Measurements from ENCODE around the gene EXOC4.
"Not testable (repeated sequence)": the region's sequence is repeated elsewhere in the genome, so short reads cannot be mapped to it uniquely, and the experiment has no call there.

The EXOC4 gene

DNA sequence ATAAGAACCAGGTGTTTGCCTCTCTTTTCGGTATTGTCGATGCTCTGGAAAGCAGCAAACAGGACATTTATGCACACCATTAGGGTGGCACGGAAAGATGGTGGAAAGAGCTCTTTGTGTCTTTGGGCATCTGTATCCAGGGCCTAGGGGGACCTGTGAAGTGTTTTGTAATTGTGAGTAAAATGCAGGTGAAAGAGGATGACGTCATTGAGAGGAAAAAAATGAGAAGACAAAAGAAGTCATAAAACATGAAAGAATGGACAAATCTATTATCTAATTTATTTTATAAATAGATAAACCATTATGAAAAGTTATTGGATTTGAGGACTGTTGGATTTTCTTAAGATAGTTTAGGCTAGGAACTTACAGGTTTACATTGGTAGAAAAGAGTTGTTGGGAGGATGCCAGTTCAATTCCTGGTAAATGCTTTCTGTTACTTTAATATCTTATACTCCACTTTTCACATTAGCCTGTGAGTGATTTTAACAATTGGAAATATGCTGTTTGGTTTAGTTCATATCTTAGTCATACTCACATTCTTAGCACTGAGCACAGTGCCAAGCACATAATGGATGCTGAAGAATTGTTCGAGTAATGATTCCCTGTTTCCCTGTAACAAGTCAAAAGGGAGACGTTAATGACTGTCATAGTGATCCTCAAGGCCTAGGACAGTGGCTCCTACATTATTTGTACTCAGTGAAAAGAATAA lies 62.6 kb downstream of the EXOC4 start:
- DNase-seq (ENCODE audit: low read depth), result peak; percentile 15

DNA sequence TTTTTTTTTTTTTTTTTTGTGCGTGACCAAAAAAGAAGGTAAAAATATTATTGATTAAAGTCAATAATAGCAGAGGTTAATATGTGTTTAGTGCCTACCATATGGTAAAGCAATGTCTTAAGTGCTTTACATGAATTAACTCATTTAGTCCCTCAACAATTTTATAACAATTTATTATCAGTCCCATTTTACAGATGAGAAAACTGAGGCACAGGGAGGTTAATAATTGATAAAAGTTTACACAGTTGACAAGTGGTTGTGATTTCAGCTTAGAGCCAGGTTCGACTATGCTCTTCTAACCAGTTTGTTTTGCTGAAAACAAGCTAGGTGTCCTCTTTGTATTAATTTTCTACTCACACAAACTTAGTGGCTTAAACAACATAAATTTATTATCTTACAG lies 67.0 kb downstream of the EXOC4 start:
- DNase-seq (ENCODE audit: low read depth), result no peak

DNA sequence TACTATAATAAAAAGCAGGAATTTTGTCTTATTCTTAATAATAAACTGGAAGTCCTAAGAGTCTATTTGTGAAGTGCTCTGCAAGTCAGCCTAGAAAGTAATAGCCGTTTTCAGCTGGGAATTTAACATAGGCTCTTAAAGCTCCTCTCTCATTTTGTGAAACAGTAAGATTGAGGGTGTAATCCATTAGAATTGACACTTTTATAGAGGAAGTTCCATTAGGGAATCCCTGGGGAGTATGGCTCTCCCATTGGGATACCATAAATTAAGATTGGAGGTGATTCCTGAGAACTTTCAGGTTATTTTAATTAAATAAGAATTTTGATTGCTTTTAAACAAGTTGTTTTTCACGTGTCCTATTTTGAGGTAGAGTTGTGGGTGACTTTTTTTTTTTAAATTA lies 68.0 kb downstream of the EXOC4 start:
- no peak for DNase-seq (ENCODE audit: low read depth)

DNA sequence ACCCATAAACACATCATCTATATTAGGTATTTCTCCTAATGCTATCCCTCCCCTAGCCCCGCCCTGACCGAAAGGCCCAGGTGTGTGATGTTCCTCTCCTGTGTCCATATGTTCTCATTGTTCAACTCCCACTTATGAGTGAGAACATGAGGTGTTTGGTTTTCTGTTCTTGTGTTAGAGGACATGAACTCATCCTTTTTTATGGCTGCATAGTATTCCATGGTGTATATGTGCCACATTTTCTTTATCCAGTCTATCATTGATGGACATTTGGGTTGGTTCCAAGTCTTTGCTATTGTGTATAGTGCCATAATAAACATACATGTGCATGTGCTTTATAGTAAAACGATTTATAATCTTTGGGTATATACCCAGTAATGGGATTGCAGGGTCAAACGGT lies 68.5 kb downstream of the EXOC4 start:
- not testable (repeated sequence) for DNase-seq (ENCODE audit: low read depth)

DNA sequence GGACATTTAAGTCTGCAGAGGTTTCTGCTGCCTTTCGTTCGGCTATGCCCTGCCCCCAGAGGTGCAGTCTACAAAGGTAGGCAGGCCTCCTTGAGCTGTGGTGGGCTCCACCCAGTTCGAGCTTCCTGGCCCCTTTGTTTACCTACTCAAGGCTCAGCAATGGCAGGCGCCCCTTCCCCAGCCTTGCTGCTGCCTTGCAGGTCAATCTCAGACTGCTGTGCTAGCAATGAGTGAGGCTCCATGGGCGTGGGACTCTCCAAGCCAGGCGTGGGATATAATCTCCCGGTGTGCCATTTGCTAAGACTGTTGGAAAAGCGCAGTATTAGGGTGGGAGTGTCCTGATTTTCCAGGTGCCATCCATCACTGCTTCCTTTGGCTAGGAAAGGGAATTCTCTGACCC lies 73.9 kb downstream of the EXOC4 start:
- not testable (repeated sequence) for DNase-seq (ENCODE audit: low read depth)

DNA sequence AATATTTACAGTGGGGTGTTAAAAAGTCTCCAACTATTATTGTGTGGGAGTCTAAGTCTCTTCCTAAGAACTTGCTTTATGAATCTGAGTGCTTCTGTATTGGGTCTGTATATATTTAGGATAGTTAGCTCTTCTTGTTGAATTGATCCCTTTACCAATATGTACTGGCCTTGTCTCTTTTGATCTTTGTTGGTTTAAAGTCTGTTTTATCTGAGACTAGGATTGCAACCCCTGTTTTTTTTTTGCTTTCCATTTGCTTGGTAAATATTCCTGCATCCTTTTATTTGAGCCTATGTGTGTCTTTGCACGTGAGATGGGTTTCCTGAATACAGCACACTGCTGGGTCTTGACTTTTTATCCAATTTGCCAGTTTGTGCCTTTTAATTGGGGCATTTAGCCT lies 75.1 kb downstream of the EXOC4 start:
- not testable (repeated sequence) for DNase-seq (ENCODE audit: low read depth)

DNA sequence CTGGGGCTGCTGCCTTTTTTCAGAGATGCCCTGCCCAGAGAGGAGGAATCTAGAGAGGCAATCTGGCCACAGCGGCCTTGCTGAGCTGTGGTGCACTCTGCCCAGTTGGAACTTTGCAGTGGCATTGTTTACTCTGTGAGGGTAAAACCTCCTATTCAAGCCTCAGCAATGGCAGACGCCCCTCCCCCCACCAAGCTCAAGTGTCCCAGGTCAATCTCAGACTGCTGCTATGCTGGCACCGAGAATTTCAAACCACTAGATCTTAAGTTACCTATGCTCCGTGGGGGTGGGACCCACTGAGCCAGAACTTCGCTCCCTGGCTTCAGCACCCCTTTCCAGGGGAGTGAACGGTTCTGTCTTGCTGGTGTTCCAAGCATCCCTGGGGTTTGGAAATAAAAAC lies 77.2 kb downstream of the EXOC4 start:
- no peak for DNase-seq (ENCODE audit: low read depth)

DNA sequence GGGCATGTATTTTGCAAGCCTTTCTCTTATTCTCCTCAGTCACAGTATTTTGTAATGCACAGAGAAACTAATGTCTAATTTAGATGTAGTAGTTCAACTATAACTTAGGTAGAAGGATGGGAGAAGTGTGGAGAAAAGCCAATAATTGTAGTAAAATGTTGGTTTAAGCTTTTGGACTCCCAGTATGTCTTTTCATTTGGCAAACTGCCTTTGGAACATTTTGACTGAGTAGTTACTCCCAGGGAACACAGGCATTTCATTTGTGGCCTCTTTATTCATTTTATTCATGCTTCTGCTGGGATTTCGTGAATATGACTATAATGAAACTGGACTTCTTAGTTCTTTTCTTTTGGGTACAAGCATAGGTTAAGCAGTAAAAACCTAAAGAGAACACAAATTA lies 79.0 kb downstream of the EXOC4 start:
- DNase-seq (ENCODE audit: low read depth), result no peak

DNA sequence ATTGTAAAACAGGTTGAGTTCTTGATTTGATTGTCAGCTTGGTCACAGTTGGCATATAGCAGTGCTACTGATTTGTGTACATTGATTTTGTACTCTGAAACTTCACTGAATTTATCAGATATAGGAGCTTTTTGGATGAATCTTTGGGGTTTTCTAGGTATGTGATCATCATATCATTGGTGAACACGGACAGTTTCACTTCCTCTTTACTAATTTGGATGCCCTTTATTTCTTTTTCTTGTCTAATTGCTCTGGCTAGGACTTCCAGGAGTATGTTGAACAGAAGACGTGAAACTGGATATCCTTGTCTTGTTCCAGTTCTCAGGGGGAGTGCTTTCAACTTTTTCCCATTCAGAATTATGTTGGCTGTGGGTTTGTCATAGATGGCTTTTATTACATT lies 86.9 kb downstream of the EXOC4 start:
- DNase-seq (ENCODE audit: low read depth), result no peak

DNA sequence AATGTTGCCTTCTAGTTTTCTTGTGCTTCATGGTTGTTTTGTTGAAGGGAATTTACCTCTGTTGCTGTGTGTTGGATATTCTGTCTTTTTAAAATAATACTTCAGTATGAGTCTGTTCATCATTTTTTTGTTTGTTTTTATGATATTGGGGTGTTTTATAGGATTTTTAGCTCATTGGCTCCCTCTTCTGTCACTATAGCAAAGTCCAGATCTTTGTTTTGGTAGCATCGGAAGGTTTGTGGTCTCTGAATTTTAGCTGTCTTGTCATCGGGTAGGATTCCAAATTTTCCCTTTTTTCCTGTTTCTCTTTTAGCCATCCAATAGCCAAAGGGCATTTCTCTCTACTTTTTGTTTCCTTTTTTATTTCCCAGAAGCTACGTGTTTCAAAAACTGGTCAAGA lies 91.4 kb downstream of the EXOC4 start:
- peak; percentile 29 for DNase-seq (ENCODE audit: low read depth)

DNA sequence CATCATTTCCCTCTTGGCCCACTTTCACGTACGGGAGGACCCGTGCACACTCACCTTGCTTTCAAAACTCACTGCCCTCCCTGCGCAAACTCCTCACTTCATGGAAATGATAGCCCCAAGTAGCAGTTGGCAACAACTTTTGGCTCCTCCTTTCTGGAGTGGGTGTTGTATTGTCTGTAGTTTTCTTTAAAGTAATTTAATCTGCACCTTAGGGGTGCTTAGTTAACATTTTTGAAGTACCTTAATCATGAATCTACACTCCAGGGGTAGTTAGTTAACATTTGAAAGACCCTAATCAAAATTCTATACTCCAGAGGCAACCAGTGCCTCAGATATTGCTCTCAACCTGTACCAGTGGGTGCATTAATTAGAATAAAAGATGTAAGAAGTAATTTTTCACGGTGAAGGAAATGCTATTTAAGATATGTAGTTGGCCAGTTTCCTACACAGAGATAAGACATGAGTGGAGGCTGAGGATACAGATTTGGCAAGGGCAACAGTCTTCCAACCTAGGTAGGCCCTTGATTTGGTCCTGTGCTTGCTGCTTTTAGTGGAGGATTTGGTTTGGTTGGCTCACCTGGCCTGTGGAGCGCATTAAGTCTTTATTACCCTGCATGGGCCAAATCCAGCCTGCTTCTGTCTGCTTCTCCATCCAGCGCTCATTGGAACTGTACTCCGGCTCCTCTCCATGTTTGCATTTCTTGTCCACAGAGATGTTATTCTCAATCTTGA lies 93.0 kb downstream of the EXOC4 start:
- DNase-seq (ENCODE audit: low read depth), result no peak

DNA sequence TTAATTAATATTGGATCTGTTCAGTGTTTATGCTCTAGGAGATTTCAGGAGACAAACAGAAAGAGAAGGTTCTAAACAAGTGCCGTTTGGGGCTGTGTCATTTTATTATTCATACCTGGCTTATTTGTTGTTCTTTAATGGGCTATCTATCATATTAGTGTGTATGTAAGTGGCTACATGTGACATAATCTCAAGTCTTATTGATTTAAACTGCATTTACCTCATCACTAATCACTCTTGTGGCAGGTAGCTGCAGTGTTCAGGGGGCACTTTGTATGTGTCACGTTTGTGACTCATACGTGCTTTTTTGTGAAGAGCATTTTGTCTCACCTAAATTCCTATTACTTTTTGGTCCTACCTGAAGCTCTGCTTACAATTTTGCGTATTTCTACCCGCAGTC lies 95.4 kb downstream of the EXOC4 start:
- no peak for DNase-seq (ENCODE audit: low read depth)

DNA sequence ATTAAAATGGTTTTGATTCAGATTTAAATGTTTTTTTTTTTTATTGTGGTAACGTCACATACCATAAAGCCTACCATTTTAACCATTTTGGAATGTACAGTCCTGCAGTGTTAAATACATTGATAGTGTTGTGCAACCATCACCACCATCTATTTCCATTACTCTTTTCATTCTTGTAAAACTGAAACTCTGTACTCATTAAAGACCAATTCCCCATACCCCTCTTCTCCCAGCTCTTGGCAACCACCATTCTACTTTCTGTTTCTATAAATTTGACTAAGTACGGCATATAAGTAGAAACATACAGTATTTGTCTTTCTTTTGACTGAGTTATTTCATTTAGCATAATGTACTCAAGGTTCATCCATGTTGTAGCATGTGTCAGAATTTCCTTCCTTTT lies 96.2 kb downstream of the EXOC4 start:
- no peak for DNase-seq (ENCODE audit: low read depth)

DNA sequence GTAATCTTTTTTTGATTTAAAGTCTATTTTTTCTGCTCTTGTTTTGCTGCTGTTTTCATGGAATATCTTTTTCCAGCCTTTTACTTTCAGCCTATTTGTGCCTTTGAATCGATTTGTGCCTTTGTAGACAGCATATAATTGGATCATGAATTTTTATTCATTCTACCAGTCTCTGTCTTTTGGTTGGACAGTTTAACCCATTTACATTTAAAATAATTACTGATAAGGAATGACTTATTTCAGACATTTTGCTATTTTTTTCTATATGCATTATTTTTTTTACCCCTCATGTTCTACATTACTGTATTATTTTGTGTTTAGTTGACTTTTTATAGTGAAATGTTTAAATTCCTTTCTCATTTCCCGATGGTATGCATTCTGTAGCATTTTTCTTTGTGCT lies 99.6 kb downstream of the EXOC4 start:
- no peak for DNase-seq (ENCODE audit: low read depth)

DNA sequence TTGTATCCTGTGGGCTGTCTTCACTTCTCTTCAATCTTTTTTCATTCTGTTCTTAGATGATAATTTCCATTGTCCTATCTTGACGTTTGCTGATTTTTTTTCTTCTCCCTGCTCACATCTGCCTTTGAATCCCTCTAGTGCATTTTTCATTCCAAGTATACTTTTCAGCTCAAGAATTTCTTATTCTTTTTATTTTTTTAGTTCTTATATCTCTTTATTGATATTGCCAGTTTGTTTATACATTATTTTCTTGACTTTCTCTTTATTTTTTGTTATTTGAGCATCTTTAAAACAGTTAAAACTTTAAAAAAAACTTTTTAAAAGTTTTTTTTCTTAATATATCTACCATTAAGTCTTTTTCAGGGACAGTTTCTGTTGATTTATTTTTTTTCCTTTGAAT lies 100.9 kb downstream of the EXOC4 start:
- no peak for DNase-seq (ENCODE audit: low read depth)

DNA sequence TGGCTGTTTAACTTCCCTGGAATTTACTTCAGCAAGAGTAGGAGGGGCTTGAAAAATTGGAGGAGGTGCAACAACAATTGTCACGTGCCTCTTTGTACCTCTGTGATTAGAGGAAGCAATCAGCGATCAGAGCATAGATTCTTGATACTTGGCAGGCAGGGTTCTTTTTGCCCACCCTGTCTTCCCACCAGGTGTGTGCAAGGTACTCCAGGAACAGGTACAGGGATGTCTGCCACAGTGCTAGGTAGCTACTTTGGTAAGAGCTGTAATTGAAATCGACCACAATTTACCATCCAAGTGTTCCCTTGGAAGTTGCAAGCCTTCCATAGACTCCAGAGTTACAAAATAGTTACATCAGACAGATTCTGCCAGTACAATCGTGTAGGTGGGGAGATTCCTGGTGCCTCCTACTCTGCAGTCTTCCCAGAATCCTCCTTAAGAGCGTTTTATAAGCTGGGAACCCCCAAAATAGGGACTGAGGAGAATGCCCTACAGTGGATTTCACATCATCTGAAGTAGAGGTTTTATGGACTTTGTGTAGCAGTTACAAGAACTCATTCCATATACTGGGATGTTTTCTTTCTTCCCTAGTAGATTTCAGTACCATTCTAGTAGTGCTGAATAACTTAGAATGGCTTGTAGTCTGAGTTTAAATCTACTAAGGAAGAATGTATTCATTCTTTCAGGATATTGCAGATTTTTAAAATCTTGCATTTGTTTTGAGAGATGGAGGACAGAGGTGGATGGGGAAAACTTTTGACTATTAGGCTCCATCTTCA lies 101.9 kb downstream of the EXOC4 start:
- peak; percentile 6 for DNase-seq (ENCODE audit: low read depth)

DNA sequence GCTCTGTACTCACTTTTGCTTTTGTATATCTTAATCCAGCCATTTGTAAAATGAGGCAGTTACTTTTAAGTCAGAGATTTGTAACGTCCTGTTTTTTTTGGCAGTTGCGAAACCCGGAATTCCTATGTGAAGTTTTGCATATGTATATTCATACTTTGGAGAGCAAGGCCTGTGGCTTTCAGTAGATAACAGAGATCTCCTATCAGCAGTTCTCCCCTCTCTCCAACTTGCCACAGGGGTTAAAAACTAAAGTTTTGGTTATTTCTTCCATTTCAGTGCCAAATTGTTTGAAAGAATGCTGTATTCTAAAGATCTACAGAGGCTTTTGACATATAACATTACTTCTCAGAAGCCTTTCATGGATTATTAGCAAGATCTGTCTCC lies 102.4 kb downstream of the EXOC4 start:
- peak; percentile 68 for DNase-seq (ENCODE audit: low read depth)

DNA sequence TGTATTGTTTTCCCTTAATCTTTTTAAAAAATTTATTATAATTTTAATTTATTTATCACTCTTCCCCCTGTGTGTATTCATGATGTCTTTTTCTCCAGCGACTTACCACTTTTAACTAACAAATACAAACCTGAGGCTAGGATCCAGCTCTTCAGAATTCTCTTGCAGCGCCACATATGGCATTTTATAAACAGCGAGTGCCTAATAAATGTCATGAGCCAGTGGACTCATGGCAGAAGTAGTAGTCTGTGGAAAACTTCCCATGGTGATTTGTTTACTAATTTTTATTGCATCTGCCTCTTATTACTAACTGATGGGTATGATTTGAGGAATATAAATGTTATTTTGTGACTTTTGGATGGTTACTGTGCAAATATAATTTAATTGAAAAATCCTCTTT lies 102.9 kb downstream of the EXOC4 start:
- DNase-seq (ENCODE audit: low read depth), result no peak

DNA sequence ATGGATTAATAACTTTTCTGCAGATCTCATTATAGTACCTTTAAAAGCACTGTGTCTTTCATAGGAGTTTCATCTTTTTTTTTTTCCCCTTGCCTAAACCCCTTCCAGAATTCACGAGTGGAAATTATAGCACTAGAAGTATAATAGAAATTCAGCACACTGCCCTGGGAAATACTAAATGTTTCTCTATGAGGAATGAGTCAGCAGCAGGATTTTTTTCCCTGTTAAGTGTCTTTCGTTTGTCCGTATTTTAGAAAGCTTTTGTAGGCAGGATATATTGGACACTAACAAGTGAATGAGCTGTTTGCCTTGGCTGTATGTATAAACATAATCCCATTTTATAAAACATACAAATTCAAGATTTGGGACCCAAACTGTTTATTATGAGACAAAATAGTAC lies 105.8 kb downstream of the EXOC4 start:
- DNase-seq (ENCODE audit: low read depth), result peak; percentile 20

DNA sequence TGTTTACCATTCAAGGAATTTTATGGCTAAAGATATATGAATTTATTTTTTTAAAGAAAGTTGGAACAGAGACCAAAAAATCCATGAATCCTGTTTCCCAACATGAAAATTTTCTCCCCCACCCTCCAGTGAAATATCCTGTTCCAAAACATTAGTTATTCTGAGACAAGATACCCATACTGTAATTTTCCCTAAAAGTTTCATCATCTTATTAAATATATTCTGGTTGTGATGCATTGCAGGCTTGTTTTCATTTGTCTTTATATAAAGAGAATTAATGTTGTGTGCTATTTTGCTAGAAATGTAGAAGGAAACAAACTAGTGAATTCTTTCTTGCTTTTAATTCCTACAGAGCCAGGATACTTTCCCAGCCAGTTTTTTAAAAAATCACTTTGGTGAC lies 106.6 kb downstream of the EXOC4 start:
- no peak for DNase-seq (ENCODE audit: low read depth)

DNA sequence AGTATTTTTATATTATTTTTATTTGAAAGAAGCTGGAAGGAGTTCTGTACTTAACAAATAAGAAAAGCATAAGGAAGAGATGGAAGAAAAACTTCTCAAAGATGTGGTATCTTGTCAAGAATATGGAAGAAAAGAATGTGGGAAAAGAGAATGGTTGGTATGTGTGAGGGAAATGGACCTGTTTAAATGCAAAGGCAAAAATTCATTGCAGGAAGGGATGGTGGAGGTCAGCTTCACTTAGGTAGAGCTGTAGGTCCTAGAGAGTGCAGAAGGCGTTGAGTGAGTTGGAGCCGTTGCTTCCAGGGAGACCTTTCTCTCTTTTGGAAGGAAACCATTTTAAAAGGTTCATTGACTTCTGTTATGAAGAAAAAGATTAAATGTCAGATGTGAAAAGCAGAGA lies 107.3 kb downstream of the EXOC4 start:
- DNase-seq (ENCODE audit: low read depth), result no peak

DNA sequence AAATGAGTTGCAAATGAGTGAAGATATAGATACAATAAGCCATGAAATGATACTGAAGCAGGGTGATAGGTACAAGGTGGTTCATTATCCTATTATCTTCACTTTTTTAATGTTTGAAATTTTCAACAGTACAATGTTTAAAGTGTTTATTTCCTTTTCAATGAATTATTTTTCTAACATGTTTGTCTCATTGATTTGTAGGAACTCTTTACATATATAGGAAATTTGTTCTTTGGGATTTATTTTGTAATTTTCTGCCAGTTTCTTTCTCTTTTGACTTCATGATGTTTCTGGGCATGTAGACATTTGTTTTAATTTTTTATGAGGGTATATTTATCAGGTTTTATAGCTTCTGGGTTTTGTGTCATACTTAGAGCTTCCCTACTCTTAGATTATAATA lies 108.9 kb downstream of the EXOC4 start:
- DNase-seq (ENCODE audit: low read depth), result no peak
